ENCODE measurements around the gene TMEM132D. TPM values are rescaled to one million over a fixed set of nuclear protein-coding genes. Genes with fewer than 3 reads are reported as not detected.

Gene TMEM132D
- total RNA-seq, 2 donors from 2014 or later, result 4.4 to 14.2 TPM

DNA sequence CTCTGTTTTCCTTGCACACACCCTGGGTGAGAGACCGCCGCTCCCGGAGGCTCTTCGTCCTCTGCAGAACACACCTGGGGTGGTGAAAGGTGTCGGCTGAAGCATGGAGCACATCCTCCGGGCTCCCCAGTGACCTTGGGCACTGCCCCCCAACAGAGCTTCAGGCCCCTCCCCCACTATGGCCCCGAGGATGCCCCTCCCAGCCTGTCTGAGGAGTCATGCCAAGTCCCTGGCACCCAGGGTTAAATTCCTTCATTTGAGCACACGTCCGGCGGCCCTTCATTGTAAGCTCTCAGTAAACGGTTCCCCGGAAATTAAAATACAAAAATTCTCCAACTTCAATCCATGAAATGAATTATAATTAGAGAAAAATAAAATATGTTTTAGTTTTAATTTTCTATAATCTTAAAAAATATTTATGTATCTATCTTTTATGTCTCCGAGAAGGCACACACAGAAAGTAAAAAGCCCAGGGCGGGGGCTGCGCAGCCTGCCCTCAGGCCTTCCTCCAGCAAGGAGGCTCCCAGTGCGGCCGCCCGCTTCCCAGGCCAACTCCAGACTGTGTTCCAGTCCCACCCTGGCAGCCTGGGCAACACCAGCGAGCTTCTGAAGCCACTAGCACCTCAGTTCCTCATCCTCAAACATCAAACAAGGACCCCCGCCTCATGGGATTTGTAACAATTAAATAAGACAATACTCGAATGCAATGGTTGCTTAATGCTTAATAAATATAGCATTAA is 63.5 kb downstream of the TMEM132D start:
- no peak for DNase-seq
- Mint-ChIP-seq H3K27me3 (ENCODE audit: insufficient read depth) (no peaks in the 10 kb centered on the region), H3K36me3 (ENCODE audit: low read depth) (no peaks in the 10 kb centered on the region), H3K4me3 (no peak overlapping the region), H3K9me3 (no peaks in the 10 kb centered on the region), H3K27ac (no peak overlapping the region), H3K4me1 (peaks cover 13% of the 10 kb centered on the region)
- no peak overlapping the region for H3K27ac ChIP-seq (ENCODE audit: low read depth, low read length)
- H3K9me3 ChIP-seq (ENCODE audit: control insufficient read depth, low read length), result no peaks in the 10 kb centered on the region
- TF ChIP-seq, protein P1, sequence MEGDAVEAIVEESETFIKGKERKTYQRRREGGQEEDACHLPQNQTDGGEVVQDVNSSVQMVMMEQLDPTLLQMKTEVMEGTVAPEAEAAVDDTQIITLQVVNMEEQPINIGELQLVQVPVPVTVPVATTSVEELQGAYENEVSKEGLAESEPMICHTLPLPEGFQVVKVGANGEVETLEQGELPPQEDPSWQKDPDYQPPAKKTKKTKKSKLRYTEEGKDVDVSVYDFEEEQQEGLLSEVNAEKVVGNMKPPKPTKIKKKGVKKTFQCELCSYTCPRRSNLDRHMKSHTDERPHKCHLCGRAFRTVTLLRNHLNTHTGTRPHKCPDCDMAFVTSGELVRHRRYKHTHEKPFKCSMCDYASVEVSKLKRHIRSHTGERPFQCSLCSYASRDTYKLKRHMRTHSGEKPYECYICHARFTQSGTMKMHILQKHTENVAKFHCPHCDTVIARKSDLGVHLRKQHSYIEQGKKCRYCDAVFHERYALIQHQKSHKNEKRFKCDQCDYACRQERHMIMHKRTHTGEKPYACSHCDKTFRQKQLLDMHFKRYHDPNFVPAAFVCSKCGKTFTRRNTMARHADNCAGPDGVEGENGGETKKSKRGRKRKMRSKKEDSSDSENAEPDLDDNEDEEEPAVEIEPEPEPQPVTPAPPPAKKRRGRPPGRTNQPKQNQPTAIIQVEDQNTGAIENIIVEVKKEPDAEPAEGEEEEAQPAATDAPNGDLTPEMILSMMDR (conservative IDR thresholded peaks at IDR 0.05), result no peak
- H3K36me3 ChIP-seq (ENCODE audit: control insufficient read depth, insufficient read depth, low read length), result no peaks in the 10 kb centered on the region
- no peaks in the 10 kb centered on the region for H3K27me3 ChIP-seq (ENCODE audit: control insufficient read depth, insufficient read depth, low read length, poor library complexity, severe bottlenecking)
- no peak overlapping the region for H3K9ac ChIP-seq (ENCODE audit: extremely low read depth, low read length, poor library complexity, severe bottlenecking)
- H3K4me3 ChIP-seq (ENCODE audit: low read length), result no peak overlapping the region
- WGBS, 2 experiments (ENCODE audit: insufficient coverage in 1 of 2, insufficient read length in 1 of 2), result 90 to 100% methylated on average over 2 to 19 of the region's 21 CpGs
- no peaks in the 10 kb centered on the region for H3K4me1 ChIP-seq (ENCODE audit: control insufficient read depth, insufficient read depth, low read length)

DNA sequence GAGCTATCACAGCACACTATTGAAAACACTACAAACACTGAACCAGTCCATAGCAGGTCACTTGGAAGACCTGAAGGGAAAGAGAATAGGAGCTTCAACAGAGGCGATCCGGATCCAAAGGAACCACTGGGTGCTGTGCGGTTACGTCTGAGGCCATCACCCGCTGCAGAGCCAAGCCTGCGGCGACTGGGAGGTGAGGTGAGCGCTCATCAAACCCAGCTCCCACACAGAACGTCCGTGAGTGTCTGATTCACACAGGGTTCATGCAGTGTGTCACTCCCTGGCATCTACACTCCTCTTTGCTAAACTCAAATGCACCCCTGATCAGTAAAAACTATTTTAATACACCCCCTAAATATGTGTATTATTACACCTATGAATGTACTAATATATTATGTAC is 64.1 kb downstream of the TMEM132D start:
- Mint-ChIP-seq H3K4me3 (no peak overlapping the region), H3K36me3 (ENCODE audit: low read depth) (no peaks in the 10 kb centered on the region), H3K4me1 (peaks cover 13% of the 10 kb centered on the region), H3K27ac (no peak overlapping the region), H3K27me3 (ENCODE audit: insufficient read depth) (no peaks in the 10 kb centered on the region), H3K9me3 (no peaks in the 10 kb centered on the region)
- no peaks in the 10 kb centered on the region for H3K9me3 ChIP-seq (ENCODE audit: control insufficient read depth, low read length)
- H3K4me1 ChIP-seq (ENCODE audit: control insufficient read depth, insufficient read depth, low read length), result no peaks in the 10 kb centered on the region
- H3K4me3 ChIP-seq (ENCODE audit: low read length), result no peak overlapping the region
- no peak overlapping the region for H3K9ac ChIP-seq (ENCODE audit: extremely low read depth, low read length, poor library complexity, severe bottlenecking)
- H3K27me3 ChIP-seq (ENCODE audit: control insufficient read depth, insufficient read depth, low read length, poor library complexity, severe bottlenecking), result no peaks in the 10 kb centered on the region
- no peaks in the 10 kb centered on the region for H3K36me3 ChIP-seq (ENCODE audit: control insufficient read depth, insufficient read depth, low read length)
- H3K27ac ChIP-seq (ENCODE audit: low read depth, low read length), result no peak overlapping the region
- 95 to 97% methylated on average over 9 to 10 of the region's 10 CpGs for WGBS, 2 experiments (ENCODE audit: insufficient coverage in 1 of 2, insufficient read length in 1 of 2)
- no peak for DNase-seq
- TF ChIP-seq, protein P1 (conservative IDR thresholded peaks at IDR 0.05), result no peak

DNA sequence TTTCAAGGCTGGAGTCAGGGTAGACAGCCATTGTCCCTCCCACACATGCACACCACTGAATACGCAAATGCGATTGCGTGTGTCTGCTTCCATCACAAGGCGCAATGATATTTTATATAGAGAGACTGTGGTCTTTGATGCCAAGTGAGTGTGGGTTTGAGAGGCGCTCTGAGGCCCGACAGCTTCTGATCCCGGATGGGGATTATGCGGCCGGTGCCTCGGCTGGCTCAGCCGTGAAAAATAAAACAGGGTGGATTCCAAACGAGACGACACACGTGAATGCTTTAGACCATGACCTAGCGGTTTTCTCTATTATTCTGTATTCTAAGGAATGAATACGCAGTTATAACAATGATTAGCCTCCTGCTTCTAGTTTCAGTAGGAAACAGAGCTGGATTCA is 72.5 kb downstream of the TMEM132D start:
- H3K4me3 ChIP-seq (ENCODE audit: low read length), result no peak overlapping the region
- Mint-ChIP-seq H3K9me3 (peaks cover 9% of the 10 kb centered on the region), H3K27ac (peak overlapping the region; percentile 53), H3K27me3 (ENCODE audit: insufficient read depth) (no peaks in the 10 kb centered on the region), H3K4me1 (peaks cover 42% of the 10 kb centered on the region), H3K4me3 (no peak overlapping the region), H3K36me3 (ENCODE audit: low read depth) (peaks cover 9% of the 10 kb centered on the region)
- TF ChIP-seq, protein P1 (conservative IDR thresholded peaks at IDR 0.05), result no peak
- WGBS, 2 experiments (ENCODE audit: insufficient coverage in 1 of 2, insufficient read length in 1 of 2), result 91 to 93% methylated on average over 10 to 16 of the region's 16 CpGs
- peak; percentile 54 for DNase-seq
- no peaks in the 10 kb centered on the region for H3K36me3 ChIP-seq (ENCODE audit: control insufficient read depth, insufficient read depth, low read length)
- H3K9ac ChIP-seq (ENCODE audit: extremely low read depth, low read length, poor library complexity, severe bottlenecking), result no peak overlapping the region
- H3K27ac ChIP-seq (ENCODE audit: low read depth, low read length), result peak overlapping the region; percentile 44
- H3K9me3 ChIP-seq (ENCODE audit: control insufficient read depth, low read length), result no peaks in the 10 kb centered on the region
- no peaks in the 10 kb centered on the region for H3K27me3 ChIP-seq (ENCODE audit: control insufficient read depth, insufficient read depth, low read length, poor library complexity, severe bottlenecking)
- peaks cover 6% of the 10 kb centered on the region for H3K4me1 ChIP-seq (ENCODE audit: control insufficient read depth, insufficient read depth, low read length)
